HepG2 (cell line): Measurements from ENCODE around the gene TMEM41B. TPM values are rescaled to one million over a fixed set of nuclear protein-coding genes. Genes with fewer than 3 reads are reported as not detected.

Experiments used
- ATAC-seq: fragments of 200-7000 bp; cut with Tn5 transposase; 3 replicates; pipeline ENCODE4 v1.9.1; 2020; ENCODE audit warnings: mild to moderate bottlenecking, moderate library complexity
- BruUV-seq: library from RNA; stranded (reverse); fragments of 400-500 nt; replicated peaks from 2 replicates; lab custom pipeline; 2021; lab: Mats Ljungman, UMichigan
- CTCF ChIA-PET: fragments of 300-600 bp; formaldehyde crosslinking; extraction: SDS; loops from one replicate; lab custom pipeline; 2021; ENCODE audit warnings: low total read pairs, inconsistent platforms, low intra/inter-chr PET ratio; lab: Yijun Ruan, JAX
- POLR2A ChIA-PET: fragments of 350-600 bp; sonication (Branson Sonifier 250); formaldehyde crosslinking; loops from one replicate; lab custom pipeline; 2020; ENCODE audit warnings: antibody characterized with exemption, inconsistent platforms; lab: Yijun Ruan, JAX
- DNase-seq: peaks from one replicate; pipeline ENCODE4 v3.0.0-alpha.2; 2015; ENCODE audit warnings: low spot score
- FAIRE-seq: peaks from 3 replicates; lab custom pipeline; 2011; peaks lifted over from hg19 to GRCh38; lab: Jason Lieb, UNC
- H2AFZ ChIP-seq: one replicate; pipeline ENCODE4 v1.6.1; 2011; ENCODE audit warnings: low read length, inconsistent platforms
- H3K27ac ChIP-seq: fragments of 300-600 bp; 3 replicates; pipeline ENCODE4 v1.8.0; 2011; ENCODE audit warnings: mixed run types, mild to moderate bottlenecking, mixed read lengths, low read length, inconsistent platforms; ENCODE audit not compliant: insufficient read depth; ENCODE audit errors: extremely low read length
- H3K27me3 ChIP-seq, 2 experiments: fragments of 200-600 bp in 1 of 2; 2 replicates in 1 of 2; 3 replicates in 1 of 2; pipeline versions ENCODE4 v1.6.0 to v1.8.0; 2011; ENCODE audit warnings: low read length in 2 of 2, mild to moderate bottlenecking in 2 of 2, moderate library complexity in 2 of 2, inconsistent platforms in 1 of 2; ENCODE audit not compliant: insufficient read depth in 2 of 2, control insufficient read depth in 1 of 2
- H3K36me3 ChIP-seq, 2 experiments: fragments of 200-600 bp in 1 of 2; replicated peaks in 1 of 2; 2 replicates in 1 of 2; 3 replicates in 1 of 2; pipeline versions ENCODE4 v1.5.1 to v1.8.0; 2011; ENCODE audit warnings: low read length in 2 of 2, inconsistent platforms in 1 of 2; ENCODE audit not compliant: insufficient read depth in 2 of 2, control insufficient read depth in 1 of 2
- H3K4me1 ChIP-seq: 2 replicates; pipeline ENCODE4 v1.5.1; 2012; ENCODE audit warnings: low read length, inconsistent platforms; ENCODE audit not compliant: insufficient read depth
- H3K4me2 ChIP-seq: 2 replicates; pipeline ENCODE4 v1.6.0; 2011; ENCODE audit warnings: low read depth, low read length, inconsistent platforms
- H3K4me3 ChIP-seq, 3 experiments: fragments of 200-600 bp in 1 of 3; sonication (generic), shearing (Covaris generic) in 1 of 3; replicated peaks in 1 of 3; 2 replicates each; pipeline ENCODE4 v1.5.1; 2011 to 2016; ENCODE audit warnings: low read length in 3 of 3, inconsistent platforms in 2 of 3, low read depth in 2 of 3, mild to moderate bottlenecking in 2 of 3, control low read depth in 1 of 3, mixed read lengths in 1 of 3; ENCODE audit not compliant: insufficient read depth in 1 of 3
- H3K79me2 ChIP-seq: one replicate; pipeline ENCODE4 v1.6.1; 2011; ENCODE audit warnings: low read length, inconsistent platforms; ENCODE audit not compliant: insufficient read depth
- H3K9ac ChIP-seq: 2 replicates; pipeline ENCODE4 v1.6.0; 2011; ENCODE audit warnings: mild to moderate bottlenecking, low read depth, low read length, inconsistent platforms; ENCODE audit not compliant: insufficient read depth
- H3K9me3 ChIP-seq: 2 replicates; pipeline ENCODE4 v1.5.1; 2012; ENCODE audit warnings: mild to moderate bottlenecking, low read length
- H4K20me1 ChIP-seq: 2 replicates; pipeline ENCODE4 v1.6.0; 2011; ENCODE audit warnings: inconsistent platforms, mild to moderate bottlenecking, low read length, moderate library complexity; ENCODE audit not compliant: insufficient read depth
- BRD4 ChIP-seq: sonication (generic); formaldehyde crosslinking; IDR thresholded peaks from 2 replicates; pipeline ENCODE4 v1.4.0; 2020; ENCODE audit warnings: missing genetic modification reagents
- MTA1 ChIP-seq: sonication (generic); formaldehyde crosslinking; IDR thresholded peaks from 2 replicates; pipeline ENCODE4 v1.4.0; 2020; ENCODE audit warnings: missing genetic modification reagents, mild to moderate bottlenecking, borderline replicate concordance
- NBN ChIP-seq: fragments of 450-650 bp; conservative IDR thresholded peaks from 2 replicates; pipeline ENCODE4 v1.6.1; 2017
- PCBP1 ChIP-seq: fragments of 200-400 bp; formaldehyde crosslinking; IDR thresholded peaks from 2 replicates; pipeline ENCODE4 v1.6.1; 2017; ENCODE audit warnings: mild to moderate bottlenecking, low read depth, low read length, borderline replicate concordance
- SAFB2 ChIP-seq: sonication (generic); formaldehyde crosslinking; IDR thresholded peaks from 2 replicates; pipeline ENCODE4 v1.5.1; 2020; ENCODE audit warnings: missing genetic modification reagents, low read depth, mild to moderate bottlenecking, borderline replicate concordance
- ZBTB7A ChIP-seq: sonication (generic); formaldehyde crosslinking; IDR thresholded peaks from 2 replicates; pipeline ENCODE4 v1.8.0; 2022; ENCODE audit warnings: mild to moderate bottlenecking, missing genetic modification reagents
- WGBS: methylation state at CpG from one replicate; pipeline ENCODE4 v1.1.6; 2017; ENCODE audit warnings: low lambda C conversion rate; 5-methylcytosine and 5-hydroxymethylcytosine counted together
- in situ Hi-C: cut with HindIII; loops from 2 replicates; pipeline ENCODE4 v1.10.0; 2017; ENCODE audit warnings: low pct_unique_long_range_greater_than_20kb; ENCODE audit not compliant: extremely low pct_ligation_motif_present
- intact Hi-C: fragments of 100-400 bp; cut with micrococcal nuclease; formaldehyde crosslinking; loops from one replicate; pipeline ENCODE4 v1.10.0; 2022; ENCODE audit not compliant: unreplicated experiment
- polyA plus RNA-seq, 8 experiments: library from polyadenylated mRNA; depleted of rRNA in 3 of 8; stranded (reverse) in 7 of 8; unstranded in 1 of 8; fragments of >200 nt; fragmentation: Illumina TruSeq in 4 of 8; extraction: Trizol in 4 of 8; gene quantifications; 2 replicates each; pipeline versions ENCODE4 v1.2.1 to v1.2.3, GENCODE V29; 2011 to 2016; ENCODE audit warnings: low read depth in 4 of 8, missing spikeins in 1 of 8, mixed read lengths in 1 of 8; ENCODE audit not compliant: insufficient read depth in 1 of 8
- total RNA-seq, 5 experiments: library from RNA; depleted of rRNA; stranded (reverse); fragments of >200 nt; fragmentation: Illumina TruSeq; extraction: Trizol; gene quantifications; 2 replicates each; pipeline ENCODE4 v1.2.3, GENCODE V29; 2016; ENCODE audit warnings: low read depth in 1 of 5
- TF ChIP-seq, protein P1 (sequence below), 2 experiments: sonication (generic) in 1 of 2; formaldehyde crosslinking in 1 of 2; IDR thresholded peaks; 2 replicates each; pipeline versions ENCODE4 v1.4.0 to v1.6.1; 2016 to 2020; ENCODE audit warnings: borderline replicate concordance in 1 of 2, low read depth in 1 of 2, mild to moderate bottlenecking in 1 of 2, missing genetic modification reagents in 1 of 2
- TF ChIP-seq, protein P2 (sequence below): sonication (generic); formaldehyde crosslinking; IDR thresholded peaks from 2 replicates; pipeline ENCODE4 v1.9.0; 2022; ENCODE audit warnings: low read depth, missing genetic modification reagents

TMEM41B gene
- total and polyA plus RNA-seq, 2 of the 13 experiments (the other 11 are each of a cell fraction or from before 2014, with no cell fraction given): 36.8 to 48.1 TPM

DNA sequence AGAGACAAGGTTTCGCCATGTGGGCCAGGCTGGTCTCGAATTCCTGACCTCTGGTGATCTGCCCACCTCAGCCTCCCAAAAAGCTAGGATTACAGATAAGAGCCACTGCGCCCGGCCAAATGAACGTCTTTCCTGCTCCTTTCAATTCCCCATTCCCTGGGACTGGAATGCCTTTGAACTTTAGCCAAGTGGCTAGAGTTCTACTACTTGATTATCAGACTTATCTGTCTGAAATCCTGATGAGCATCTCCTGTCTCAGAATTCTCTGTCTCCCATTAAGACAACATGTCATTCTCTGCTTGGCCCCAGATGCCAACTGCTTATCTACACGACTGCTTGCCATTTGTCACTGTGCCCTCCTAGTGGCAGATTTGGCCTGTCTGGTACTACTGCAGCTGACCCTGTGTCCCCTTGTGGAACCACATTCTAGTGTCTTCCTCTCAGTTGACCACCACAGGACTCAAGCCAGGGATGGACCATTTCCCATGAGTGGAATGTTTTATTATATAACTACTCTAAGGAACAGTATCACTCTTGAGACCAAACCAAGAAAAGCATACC is 37.0 kb upstream of the TMEM41B start:
- CTCF ChIA-PET: no interaction called here
- FAIRE-seq (no peak), ATAC-seq (peak; percentile 63), DNase-seq (no peak)
- no peak overlapping the region for H3K4me3 ChIP-seq
- H3K9ac ChIP-seq: no peak overlapping the region
- TF ChIP-seq, protein P1, sequence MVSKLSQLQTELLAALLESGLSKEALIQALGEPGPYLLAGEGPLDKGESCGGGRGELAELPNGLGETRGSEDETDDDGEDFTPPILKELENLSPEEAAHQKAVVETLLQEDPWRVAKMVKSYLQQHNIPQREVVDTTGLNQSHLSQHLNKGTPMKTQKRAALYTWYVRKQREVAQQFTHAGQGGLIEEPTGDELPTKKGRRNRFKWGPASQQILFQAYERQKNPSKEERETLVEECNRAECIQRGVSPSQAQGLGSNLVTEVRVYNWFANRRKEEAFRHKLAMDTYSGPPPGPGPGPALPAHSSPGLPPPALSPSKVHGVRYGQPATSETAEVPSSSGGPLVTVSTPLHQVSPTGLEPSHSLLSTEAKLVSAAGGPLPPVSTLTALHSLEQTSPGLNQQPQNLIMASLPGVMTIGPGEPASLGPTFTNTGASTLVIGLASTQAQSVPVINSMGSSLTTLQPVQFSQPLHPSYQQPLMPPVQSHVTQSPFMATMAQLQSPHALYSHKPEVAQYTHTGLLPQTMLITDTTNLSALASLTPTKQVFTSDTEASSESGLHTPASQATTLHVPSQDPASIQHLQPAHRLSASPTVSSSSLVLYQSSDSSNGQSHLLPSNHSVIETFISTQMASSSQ (IDR thresholded peaks at IDR 0.05; ENCODE audit: low read depth): no peak
- TF ChIP-seq, protein P1 (CRISPR knock-in tag; IDR thresholded peaks at IDR 0.05; ENCODE audit: borderline replicate concordance): no peak
- TF ChIP-seq PCBP1 (no peak), BRD4 (CRISPR knock-in tag) (no peak), ZBTB7A (CRISPR knock-in tag) (no peak), MTA1 (CRISPR knock-in tag) (no peak), SAFB2 (CRISPR knock-in tag) (no peak), NBN (no peak)
- TF ChIP-seq, protein P2, sequence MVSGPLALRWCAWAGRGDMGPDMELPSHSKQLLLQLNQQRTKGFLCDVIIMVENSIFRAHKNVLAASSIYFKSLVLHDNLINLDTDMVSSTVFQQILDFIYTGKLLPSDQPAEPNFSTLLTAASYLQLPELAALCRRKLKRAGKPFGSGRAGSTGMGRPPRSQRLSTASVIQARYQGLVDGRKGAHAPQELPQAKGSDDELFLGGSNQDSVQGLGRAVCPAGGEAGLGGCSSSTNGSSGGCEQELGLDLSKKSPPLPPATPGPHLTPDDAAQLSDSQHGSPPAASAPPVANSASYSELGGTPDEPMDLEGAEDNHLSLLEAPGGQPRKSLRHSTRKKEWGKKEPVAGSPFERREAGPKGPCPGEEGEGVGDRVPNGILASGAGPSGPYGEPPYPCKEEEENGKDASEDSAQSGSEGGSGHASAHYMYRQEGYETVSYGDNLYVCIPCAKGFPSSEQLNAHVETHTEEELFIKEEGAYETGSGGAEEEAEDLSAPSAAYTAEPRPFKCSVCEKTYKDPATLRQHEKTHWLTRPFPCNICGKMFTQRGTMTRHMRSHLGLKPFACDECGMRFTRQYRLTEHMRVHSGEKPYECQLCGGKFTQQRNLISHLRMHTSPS: no peak
- WGBS: 10% methylated on average over 6 of the region's 6 CpGs
- peak overlapping the region; percentile 18; the same call in 1 of the 2 replicates for H3K4me2 ChIP-seq
- H3K36me3 ChIP-seq: no peaks in the 10 kb centered on the region
- H3K79me2 ChIP-seq: no peaks in the 10 kb centered on the region
- intact Hi-C loops (no loop called here), in situ Hi-C loops (no loop called here)
- H4K20me1 ChIP-seq: no peaks in the 10 kb centered on the region
- H2AFZ ChIP-seq: no peak overlapping the region
- H3K27me3 ChIP-seq: no peaks in the 10 kb centered on the region; a peak in 1 of 5 replicates
- BruUV-seq: no TSS peak
- H3K4me1 ChIP-seq: peaks cover 36% of the 10 kb centered on the region
- no peak overlapping the region for H3K27ac ChIP-seq
- POLR2A ChIA-PET: interaction anchor here (0.5 to 2.1 kb wide), 2 partner anchors 30 to 33 kb away, joined by 3 to 11 read pairs; partner anchors contain the start of gene IPO7
- no peaks in the 10 kb centered on the region for H3K9me3 ChIP-seq
